ENCODE results near the gene INSYN2B. TPM values are rescaled to one million over a fixed set of nuclear protein-coding genes. Genes with fewer than 3 reads are reported as not detected.

INSYN2B gene
- total RNA-seq, 1 donor from 2014 or later = 0.25 TPM

- no peak overlapping the region for H3K4me3 ChIP-seq
- TF ChIP-seq POLR2AphosphoS5 (IDR thresholded peaks at IDR 0.05; ENCODE audit: insufficient read depth in 1 of 2, low read depth in 1 of 2) (no peak), POLR2A (IDR thresholded peaks at IDR 0.05) (no peak), CTCF (IDR thresholded peaks at IDR 0.05) (no peak)
- no peaks in the 10 kb centered on the region for H3K4me1 ChIP-seq
- no peak overlapping the region for H3K27ac ChIP-seq
- intact Hi-C loops (cut with DNase I) = no loop called here
- H3K9me3 ChIP-seq = no peaks in the 10 kb centered on the region
- H3K36me3 ChIP-seq = no peaks in the 10 kb centered on the region
- no peak for DNase-seq (ENCODE audit: extremely low spot score in 2 of 2)
- H3K27me3 ChIP-seq = no peaks in the 10 kb centered on the region
Measured at GRCh38 chr5:169943026-169943425, 37.3 kb downstream of the INSYN2B start.

DNA sequence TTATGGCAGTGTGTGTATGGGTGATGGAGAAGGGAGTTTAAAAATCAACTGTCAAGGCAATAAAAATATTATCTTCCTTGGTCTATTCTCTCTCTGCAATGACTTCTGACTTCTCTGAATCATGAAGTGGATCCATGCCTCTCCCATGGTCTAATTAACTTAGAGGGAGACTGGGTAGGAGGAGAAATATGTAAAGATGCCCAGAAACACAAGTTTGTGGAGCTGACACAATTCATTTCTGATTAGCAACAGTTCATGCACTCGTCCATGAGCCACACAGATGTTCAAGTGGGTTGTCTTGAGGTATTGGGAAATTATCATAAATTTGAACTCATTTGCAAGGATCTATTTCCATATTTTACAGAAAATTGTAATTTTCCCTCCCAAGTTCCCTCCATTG lies 38.1 kb downstream of the INSYN2B start:
- intact Hi-C loops (cut with DNase I) = no loop called here
- Histone ChIP-seq H3K27ac (no peak overlapping the region), H3K36me3 (no peaks in the 10 kb centered on the region), H3K9me3 (no peaks in the 10 kb centered on the region), H3K4me3 (no peak overlapping the region), H3K27me3 (no peaks in the 10 kb centered on the region), H3K4me1 (no peaks in the 10 kb centered on the region)
- DNase-seq (ENCODE audit: extremely low spot score in 2 of 2) = no peak
- TF ChIP-seq POLR2AphosphoS5 (IDR thresholded peaks at IDR 0.05; ENCODE audit: insufficient read depth in 1 of 2, low read depth in 1 of 2) = no peak
- TF ChIP-seq POLR2A (IDR thresholded peaks at IDR 0.05) = no peak
- TF ChIP-seq CTCF (IDR thresholded peaks at IDR 0.05) = no peak

DNA sequence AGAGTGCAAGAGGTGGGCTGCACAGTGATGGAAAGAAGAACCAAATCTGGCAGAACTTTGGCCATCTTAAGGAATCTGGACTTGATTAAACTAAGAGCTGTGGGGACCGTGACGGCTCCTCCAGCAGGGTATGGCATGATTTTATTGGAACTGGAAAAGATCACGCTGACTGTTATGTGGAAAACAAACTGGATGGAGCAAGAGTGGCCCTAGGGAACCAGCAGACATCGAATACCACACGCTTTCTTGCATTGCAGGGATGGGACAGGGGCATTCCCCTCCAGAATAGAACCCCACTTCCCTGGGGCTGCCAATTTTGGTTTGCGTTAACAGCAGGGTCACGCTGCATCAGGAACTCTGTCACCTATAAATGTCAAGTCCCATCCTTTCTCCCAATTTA lies 38.8 kb downstream of the INSYN2B start:
- TF ChIP-seq POLR2AphosphoS5 (IDR thresholded peaks at IDR 0.05; ENCODE audit: insufficient read depth in 1 of 2, low read depth in 1 of 2) = no peak
- TF ChIP-seq POLR2A (IDR thresholded peaks at IDR 0.05) = no peak
- no peak for TF ChIP-seq CTCF (IDR thresholded peaks at IDR 0.05)
- intact Hi-C loops (cut with DNase I) = no loop called here
- H3K27me3 ChIP-seq = no peaks in the 10 kb centered on the region
- no peaks in the 10 kb centered on the region for H3K4me1 ChIP-seq
- no peak for DNase-seq (ENCODE audit: extremely low spot score in 2 of 2)
- H3K9me3 ChIP-seq = no peaks in the 10 kb centered on the region
- no peak overlapping the region for H3K27ac ChIP-seq
- H3K36me3 ChIP-seq = no peaks in the 10 kb centered on the region
- no peak overlapping the region for H3K4me3 ChIP-seq

DNA sequence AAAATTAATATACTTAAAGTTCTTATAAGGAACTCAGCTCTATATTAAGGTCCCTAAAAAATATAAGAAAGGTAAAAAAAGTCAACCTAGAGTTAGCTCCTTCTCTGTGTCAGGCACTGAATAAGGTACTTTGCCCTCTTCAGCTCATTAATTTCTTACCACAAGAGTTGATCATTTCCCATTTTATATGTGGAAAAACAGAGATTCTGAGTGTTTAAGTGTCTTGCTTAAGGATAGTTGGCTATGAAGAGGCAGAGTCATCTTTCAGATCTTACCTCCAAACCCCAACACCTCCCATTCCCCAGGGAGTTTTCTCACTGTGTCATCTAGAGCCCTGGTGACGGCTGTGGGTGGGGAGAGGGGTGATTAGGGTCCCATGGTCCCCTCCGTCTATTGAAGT lies 40.6 kb downstream of the INSYN2B start:
- H3K27me3 ChIP-seq = no peaks in the 10 kb centered on the region
- H3K4me3 ChIP-seq = no peak overlapping the region
- no peaks in the 10 kb centered on the region for H3K9me3 ChIP-seq
- no peaks in the 10 kb centered on the region for H3K4me1 ChIP-seq
- DNase-seq (ENCODE audit: extremely low spot score in 2 of 2) = no peak
- H3K36me3 ChIP-seq = no peaks in the 10 kb centered on the region
- TF ChIP-seq POLR2A (IDR thresholded peaks at IDR 0.05) (no peak), CTCF (IDR thresholded peaks at IDR 0.05) (no peak), POLR2AphosphoS5 (IDR thresholded peaks at IDR 0.05; ENCODE audit: insufficient read depth in 1 of 2, low read depth in 1 of 2) (no peak)
- H3K27ac ChIP-seq = no peak overlapping the region
- intact Hi-C loops (cut with DNase I) = no loop called here

- DNase-seq (ENCODE audit: extremely low spot score in 2 of 2) = no peak
- no peaks in the 10 kb centered on the region for H3K36me3 ChIP-seq
- no peak overlapping the region for H3K4me3 ChIP-seq
- no peaks in the 10 kb centered on the region for H3K4me1 ChIP-seq
- H3K27ac ChIP-seq = no peak overlapping the region
- TF ChIP-seq CTCF (IDR thresholded peaks at IDR 0.05) = no peak
- TF ChIP-seq POLR2A (IDR thresholded peaks at IDR 0.05) = no peak
- TF ChIP-seq POLR2AphosphoS5 (IDR thresholded peaks at IDR 0.05; ENCODE audit: insufficient read depth in 1 of 2, low read depth in 1 of 2) = no peak
- H3K27me3 ChIP-seq = no peaks in the 10 kb centered on the region
- intact Hi-C loops (cut with DNase I) = no loop called here
- no peaks in the 10 kb centered on the region for H3K9me3 ChIP-seq
Measured at GRCh38 chr5:169938439-169938838, 41.9 kb downstream of the INSYN2B start.
